ENCODE results near the gene GFRA1. TPM values are rescaled to one million over a fixed set of nuclear protein-coding genes. Genes with fewer than 3 reads are reported as not detected.

GFRA1 gene, protein sequence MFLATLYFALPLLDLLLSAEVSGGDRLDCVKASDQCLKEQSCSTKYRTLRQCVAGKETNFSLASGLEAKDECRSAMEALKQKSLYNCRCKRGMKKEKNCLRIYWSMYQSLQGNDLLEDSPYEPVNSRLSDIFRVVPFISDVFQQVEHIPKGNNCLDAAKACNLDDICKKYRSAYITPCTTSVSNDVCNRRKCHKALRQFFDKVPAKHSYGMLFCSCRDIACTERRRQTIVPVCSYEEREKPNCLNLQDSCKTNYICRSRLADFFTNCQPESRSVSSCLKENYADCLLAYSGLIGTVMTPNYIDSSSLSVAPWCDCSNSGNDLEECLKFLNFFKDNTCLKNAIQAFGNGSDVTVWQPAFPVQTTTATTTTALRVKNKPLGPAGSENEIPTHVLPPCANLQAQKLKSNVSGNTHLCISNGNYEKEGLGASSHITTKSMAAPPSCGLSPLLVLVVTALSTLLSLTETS
- 10 to 100 TPM in 1 of 3 donors, 1 to 10 TPM in 2; 2.0 to 13.9 (median 9.6) TPM for polyA plus RNA-seq

DNA sequence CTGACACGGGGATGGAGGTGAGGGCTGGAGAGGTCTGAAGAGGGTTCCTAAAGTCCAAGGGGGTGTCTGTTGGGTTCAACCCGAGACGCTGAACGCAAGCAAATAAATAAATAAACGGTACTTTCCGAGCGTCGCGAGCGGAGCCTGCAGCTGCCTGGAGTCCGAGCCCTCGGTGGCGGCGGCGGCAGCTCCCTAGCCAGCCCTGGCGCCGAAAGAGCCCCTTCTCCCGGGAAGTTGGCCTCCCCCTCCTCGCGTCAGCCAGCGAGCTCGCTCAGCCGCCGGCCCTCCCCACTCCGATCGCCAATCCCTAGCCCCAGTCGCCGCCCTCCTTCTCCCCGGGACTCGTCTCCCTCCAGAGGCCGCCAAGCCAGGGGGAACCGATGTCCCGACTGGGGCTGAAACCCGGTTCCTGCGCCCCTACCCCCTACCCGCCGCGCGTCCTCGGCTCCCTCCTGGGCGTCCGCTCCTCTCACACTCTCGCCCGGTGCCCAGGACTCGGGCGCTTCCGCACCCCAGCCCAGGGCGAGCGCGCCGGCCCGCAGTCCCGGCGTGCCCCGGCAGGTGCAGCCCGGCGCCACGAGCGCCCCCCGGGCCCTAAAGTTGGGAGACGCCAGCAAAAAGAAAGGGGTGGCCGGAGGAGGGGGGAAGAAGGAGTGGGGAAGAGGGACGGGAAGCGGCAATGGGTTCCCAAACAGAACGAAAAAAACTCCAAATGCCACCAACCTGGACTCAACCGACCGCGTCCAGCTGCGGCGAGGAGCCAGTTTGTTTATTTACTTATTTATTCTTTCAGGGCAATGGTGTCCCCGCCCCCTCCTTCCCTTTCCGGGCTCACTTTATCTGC lies at the start of gene GFRA1:
Gene GFRA1, minus strand, starts transcription at position 767 of the 844 bp plus-strand sequence. CDS start 1,177 bp downstream, outside the sequence.
- 0 to 1% (median 1%) methylated on average over 58 to 72 of the region's 72 CpGs for WGBS, 3 donors
- no peak within 1 kb of the TSS for H3K27ac ChIP-seq (ENCODE audit: low read depth, low read length)

DNA sequence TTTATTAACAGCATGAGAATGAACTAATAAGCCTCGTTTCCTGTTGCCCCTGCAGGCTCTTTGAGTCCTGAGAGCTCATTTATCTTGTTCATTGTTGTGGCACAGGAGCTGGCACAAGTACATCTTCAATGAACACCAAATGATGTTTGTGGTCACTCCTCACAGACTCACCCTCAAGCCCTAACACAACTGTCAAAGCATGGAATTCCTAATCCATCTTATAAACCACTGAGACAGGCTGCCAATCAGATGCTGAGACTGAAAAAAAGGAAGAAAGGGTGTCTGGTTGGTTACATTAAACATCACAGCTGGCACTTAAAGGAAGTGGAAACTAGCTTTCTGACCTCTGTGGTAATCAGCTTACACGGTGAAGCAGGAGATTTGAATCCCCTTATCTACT lies 43.5 kb upstream of the GFRA1 start:
- WGBS, 3 donors: 25 to 28% (median 27%) methylated on average over 2 of the region's 2 CpGs
- H3K27ac ChIP-seq (ENCODE audit: low read depth, low read length): no peak overlapping the region

DNA sequence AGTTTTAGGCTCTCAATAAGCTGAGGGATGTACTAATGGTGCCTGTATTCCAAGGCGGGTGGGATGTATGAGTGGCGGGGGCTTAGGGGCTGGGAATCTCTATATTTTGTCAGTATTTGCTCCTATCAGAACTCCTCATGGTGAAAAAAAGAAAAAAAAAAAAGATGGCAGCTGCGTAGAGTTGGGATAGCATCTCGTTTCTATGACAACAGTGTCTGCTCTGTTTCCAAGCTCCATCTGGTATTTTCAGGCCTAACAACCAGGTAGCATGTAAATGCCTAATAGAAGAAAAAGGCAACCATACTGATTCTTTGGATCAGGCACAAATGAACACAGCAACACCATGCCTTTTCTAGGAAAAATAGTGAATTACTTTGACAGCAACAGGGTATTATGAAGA lies 39.5 kb upstream of the GFRA1 start:
- 89 to 94% (median 90%) methylated on average over 4 of the region's 4 CpGs for WGBS, 3 donors

DNA sequence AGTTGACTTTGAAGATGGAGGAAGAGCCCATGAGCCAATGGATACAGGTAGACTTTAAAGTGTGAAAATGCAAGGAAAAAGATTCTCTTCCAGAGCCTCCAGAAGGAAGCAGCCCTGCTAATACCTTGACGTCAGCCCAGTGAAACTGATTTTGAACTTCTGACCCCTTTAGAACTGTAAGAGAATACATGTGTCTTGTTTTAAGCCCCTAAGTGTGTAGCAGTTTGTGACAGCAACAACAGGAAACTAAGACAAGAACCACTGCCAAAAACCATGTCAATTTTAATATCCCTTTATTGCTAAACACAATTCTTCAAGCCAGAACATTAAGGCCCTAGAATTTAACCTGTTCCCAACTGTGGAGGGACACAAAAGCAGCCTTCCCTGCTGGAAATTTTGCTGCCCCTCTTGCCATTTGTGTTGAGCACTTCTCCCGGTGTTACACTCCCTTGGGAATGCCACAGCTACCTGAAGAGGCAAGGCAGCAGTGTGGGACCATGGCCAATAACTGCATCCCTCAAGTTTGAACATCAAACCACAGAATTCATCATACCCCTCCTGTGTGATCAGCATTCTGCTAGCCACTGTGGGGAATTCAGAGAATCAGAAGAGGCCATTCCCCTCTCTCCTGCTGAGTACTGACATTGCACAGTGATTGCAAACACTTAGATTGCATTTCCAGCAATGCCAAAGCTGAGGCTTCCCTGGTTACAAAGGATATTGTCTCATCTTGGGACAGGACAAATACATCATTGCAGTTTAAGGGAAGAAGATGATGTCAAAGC lies 38.9 kb upstream of the GFRA1 start:
- no peak overlapping the region for H3K27ac ChIP-seq (ENCODE audit: low read depth, low read length)
- 56 to 77% (median 61%) methylated on average over 2 of the region's 2 CpGs for WGBS, 3 donors

More for the DNA sequence above, 39.5 kb upstream of the GFRA1 start:
- no peak overlapping the region for H3K27ac ChIP-seq (ENCODE audit: low read depth, low read length)

DNA sequence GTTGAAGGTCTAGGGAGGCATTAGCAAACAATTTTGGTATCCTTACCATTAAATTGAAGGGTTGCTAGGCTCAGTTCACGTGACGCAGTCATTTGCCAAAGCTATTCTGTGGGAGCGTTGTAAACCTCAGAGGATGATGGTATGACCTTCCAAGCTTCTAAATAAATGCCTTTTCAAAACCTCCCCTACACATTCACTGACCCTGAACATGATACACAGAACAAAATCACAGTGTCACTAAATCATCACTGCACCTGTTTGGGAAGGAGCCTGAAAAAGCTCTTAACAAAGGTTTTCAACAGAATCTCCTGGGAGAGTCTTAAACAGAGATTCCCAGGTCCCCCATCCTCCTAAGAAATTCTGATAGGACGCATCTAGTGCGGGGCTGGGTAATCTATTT lies 38.0 kb upstream of the GFRA1 start:
- no peak overlapping the region for H3K27ac ChIP-seq (ENCODE audit: low read depth, low read length)
- 86 to 92% (median 91%) methylated on average over 5 of the region's 5 CpGs for WGBS, 3 donors

DNA sequence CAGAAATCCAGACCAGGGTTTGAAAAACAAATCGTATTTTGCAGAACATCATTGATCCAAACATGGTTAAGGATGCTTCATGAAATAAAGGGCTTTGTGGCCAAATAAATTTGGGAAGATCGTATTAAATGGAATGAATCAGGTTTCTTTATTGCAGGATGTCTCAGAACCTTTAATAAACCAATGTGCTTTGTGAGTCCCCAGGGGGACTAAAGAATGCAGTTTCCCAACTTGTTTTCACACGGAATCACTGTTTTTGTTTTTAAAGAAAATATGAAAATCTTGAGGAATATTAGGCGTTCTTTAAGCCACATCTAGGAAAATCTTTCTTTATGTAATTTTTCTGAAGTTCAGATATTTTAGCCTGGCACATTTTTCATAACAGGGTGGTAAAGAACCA lies 34.4 kb upstream of the GFRA1 start:
- 64 to 77% (median 65%) methylated on average over 4 of the region's 4 CpGs for WGBS, 3 donors
- H3K27ac ChIP-seq (ENCODE audit: low read depth, low read length): no peak overlapping the region

DNA sequence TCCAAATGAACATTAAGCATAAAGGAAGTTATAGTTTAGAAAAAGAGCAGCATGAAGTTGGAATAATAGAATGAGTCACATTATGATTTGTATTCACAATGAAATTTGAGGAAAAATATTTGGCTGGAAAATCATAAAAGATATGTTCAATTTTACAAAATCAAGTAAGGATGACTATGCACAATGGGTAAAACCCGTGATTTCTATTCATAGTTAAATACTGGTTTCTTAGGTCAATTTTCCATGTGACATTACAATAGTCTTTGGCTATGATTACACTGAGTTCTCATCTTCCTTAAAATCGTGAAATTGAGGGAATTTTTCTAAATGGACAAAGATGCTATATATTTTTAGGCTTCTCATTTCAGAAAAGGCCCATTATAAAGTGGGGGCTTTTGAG lies 33.8 kb upstream of the GFRA1 start:
- H3K27ac ChIP-seq (ENCODE audit: low read depth, low read length): no peak overlapping the region
- WGBS, 3 donors: 63 to 71% (median 68%) methylated on average over 2 of the region's 2 CpGs

DNA sequence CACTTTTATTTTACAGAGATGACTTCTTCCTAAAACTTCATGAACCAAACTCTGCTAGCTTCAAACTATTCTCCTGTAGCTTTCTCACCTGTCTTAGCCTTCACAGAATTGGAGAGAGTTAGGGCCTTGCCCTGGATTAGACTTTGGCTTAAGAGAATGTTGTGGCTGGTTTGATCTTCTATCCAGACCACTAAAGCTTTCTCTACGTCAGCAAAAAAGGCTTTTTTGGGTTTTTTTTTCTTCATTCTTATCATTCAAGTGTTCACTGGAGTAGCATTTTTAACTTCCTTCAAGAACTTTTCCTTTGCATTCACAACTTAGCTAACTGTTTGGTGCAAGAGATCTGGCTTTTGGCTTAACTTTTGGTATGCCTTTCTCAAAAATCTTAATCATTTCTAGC lies 31.9 kb upstream of the GFRA1 start:
- H3K27ac ChIP-seq (ENCODE audit: low read depth, low read length): no peak overlapping the region
- WGBS, 3 donors: 68 to 71% (median 69%) methylated on average over 1 of the region's 1 CpG

DNA sequence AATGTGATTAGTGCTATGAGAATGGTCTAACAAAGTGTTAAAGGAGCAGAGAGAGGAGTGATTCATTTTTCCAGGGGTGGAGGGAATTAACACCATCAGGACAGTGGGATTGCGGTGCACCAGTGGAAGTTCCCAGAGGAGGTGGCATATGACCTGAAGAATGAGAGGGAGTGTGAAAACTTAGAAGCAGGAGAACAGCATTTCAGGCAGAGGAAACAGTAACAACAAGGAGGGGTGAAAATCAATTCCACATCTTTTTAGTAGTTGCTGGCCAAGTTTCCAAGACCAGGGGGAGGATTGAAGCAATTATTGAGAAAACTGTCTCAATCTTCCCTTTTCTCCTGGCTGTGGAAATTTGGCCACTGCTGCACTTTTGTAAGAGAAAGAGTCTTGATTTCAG lies 27.5 kb upstream of the GFRA1 start:
- 52 to 80% (median 55%) methylated on average over 1 of the region's 1 CpG for WGBS, 3 donors
- no peak overlapping the region for H3K27ac ChIP-seq (ENCODE audit: low read depth, low read length)

DNA sequence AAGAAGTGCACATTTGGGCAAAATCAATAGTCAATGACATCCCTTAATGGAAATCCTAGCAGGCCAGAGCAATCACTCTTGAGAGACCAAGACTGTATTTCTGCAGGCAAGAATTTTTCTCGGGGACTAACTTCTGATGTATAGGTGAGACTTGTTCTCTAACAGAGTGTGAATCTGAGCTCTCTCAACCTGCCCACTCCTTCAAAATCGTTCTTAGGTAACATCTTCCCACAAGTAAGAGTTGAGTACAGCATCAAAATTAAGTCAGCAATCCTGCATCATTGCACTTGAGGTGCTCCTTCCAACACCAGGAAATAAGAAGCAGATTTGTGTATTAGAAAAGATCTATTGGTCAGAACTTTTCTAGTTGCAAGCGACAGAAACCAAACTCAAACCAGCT lies 25.6 kb upstream of the GFRA1 start:
- 77 to 89% (median 86%) methylated on average over 3 of the region's 3 CpGs for WGBS, 3 donors
- H3K27ac ChIP-seq (ENCODE audit: low read depth, low read length): no peak overlapping the region

DNA sequence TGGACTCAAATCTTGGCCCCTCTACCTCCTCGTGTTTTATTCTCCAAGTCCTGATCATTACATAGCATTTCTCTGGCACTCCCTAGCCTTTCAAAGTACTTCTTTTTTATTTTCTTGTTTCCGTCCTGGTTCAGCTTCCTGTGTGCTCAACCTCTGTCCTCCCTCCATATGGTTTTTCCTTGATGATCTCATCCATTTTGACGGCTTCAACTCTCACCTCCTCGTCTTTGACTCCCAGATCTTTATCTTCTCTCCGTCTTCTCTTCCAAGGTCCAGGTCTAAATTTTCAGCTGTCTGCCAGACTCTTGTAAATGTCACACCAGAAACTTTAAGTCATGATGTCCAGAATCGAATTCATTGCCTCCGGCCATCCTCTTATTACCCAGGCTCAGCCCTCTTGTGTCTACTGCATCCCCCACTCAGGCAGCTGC lies 23.3 kb upstream of the GFRA1 start:
- no peak overlapping the region for H3K27ac ChIP-seq (ENCODE audit: low read depth, low read length)
- WGBS, 3 donors: 63 to 68% (median 65%) methylated on average over 7 of the region's 7 CpGs

DNA sequence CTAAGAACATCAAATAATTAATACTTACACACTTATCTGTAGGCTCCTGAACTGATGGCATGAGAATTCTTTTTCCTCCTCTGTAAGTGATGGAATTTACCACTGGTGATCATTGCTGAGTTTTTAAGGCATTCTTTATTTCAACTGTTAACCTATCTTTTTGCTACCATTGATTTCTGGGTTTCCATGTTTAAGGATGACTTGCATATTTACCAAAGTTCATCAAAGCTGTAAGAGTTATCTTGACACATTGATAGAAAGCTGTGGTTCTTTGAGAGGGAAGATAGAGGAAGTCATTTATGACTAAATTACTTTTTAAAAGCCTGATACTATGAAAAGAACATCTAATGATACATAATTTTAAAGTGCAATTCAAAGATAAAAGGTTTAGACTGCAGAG lies 19.5 kb upstream of the GFRA1 start:
- no peak overlapping the region for H3K27ac ChIP-seq (ENCODE audit: low read depth, low read length)

DNA sequence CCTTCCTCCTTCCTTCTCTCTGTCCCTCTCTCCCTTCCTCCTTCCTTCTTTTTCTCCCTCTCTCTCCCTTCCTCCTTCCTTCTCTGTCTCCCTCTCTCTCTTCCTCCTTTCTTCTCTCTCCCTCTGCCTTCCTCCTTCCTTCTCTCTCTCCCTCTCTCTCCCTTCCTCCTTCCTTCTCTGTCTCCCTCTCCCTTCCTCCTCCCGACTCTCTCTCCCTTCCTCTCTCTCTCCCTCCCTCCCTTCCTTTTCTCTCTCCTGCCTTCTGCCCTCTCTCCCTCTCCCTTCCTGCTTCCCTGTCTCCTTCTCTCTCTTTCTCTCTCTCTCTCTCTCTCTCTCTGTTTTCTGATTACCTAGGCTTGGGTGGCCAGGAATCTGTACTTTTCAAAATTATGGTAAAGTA lies 16.6 kb upstream of the GFRA1 start:
- no peak overlapping the region for H3K27ac ChIP-seq (ENCODE audit: low read depth, low read length)
- WGBS, 3 donors: 18 to 32% (median 24%) methylated on average over 1 of the region's 1 CpG

DNA sequence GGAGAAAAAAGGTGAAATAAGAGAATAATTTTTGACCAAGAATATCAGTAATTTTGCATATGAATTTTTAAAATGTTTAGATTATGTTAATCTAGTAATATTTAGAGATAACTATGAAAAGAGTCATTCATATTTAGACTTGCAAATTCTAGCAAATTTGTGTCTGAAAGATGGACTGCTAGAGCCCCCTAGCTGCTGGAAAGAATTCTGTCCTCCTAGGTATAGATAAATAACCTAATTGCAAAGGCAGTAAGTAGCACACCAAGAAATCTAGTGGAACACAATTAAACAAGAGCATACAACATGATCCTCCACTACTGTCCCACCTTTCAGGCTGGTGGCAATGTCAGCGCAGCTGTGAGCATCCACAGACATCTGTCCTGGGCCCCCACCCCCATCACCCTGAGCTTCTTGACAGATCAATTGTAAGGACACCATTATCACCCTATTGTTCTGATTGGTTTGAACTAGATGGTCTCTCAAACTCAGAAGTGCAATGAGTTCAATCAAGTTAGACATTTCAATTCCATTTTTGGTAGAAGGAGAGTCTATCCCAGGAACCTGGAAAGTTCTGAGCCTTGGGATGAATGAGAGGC lies 15.0 kb upstream of the GFRA1 start:
- no peak overlapping the region for H3K27ac ChIP-seq (ENCODE audit: low read depth, low read length)
- 14 to 39% (median 38%) methylated on average over 1 of the region's 1 CpG for WGBS, 3 donors

DNA sequence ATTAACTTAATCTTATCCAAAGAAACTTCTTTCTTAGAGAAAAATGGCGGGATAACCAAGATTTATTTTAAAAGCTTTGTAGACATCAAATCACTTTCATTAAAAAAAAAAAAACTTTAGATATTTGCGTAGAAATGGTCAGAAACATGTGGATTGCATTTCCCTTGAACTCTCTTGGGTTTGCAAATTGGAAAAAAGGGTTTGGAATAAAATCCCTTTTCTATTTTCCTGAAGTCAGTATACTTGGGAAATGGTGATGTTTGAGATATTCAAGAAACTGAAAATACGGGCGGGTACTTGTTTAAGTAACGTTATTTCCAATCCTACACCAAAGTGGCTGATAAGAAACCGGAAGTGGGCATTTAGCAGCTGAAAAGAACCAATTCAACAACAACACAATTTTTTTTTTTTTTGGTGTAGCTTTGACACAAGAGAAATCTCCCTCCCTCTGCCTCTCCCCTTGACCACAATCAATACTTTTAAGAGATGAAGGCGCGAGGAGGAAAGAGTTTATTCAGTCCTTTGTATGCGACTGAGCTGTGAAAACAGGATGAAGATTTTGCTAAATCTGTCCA lies 13.7 kb upstream of the GFRA1 start:
- no peak overlapping the region for H3K27ac ChIP-seq (ENCODE audit: low read depth, low read length)
- 52 to 58% (median 56%) methylated on average over 9 of the region's 9 CpGs for WGBS, 3 donors

DNA sequence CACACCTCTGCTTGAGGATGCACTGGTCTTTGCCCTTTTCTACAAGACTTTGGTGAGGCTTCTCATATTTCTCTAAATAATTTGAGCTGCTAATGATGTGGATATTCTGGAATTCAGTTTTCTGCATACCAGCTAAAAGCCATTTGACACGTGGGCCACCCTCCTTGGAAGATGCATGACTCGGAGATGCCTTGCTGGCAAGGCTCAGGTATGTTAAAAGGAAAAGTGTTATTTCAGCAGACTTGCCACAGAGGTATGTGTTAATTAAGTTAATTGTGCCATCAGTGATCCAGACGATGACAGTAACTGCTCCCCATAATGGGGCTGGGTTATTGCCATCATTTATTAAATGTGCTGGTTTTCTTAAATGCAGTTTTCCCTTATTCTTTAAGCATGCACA lies 8.8 kb upstream of the GFRA1 start:
- 65 to 84% (median 74%) methylated on average over 3 of the region's 3 CpGs for WGBS, 3 donors

DNA sequence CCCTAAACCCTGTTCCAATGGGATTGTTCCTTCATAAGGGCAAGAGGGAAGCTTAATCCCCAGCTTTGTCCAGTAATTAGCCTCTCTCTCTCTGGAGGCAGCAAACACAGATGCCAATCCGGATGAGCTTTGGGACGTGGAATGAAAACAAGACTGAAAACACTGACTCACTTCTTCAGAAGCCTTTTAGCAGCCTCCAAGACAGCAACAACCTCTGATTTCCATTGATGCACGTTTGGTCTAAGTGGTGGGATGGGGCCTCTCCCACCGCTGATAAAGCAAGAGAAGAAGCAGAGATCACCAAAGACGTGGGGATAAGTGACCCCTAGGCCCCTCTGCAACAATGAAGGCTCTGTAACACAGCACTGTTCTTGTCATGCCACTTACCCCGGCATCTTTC lies 5.8 kb upstream of the GFRA1 start:
- no peak overlapping the region for H3K27ac ChIP-seq (ENCODE audit: low read depth, low read length)
- WGBS, 3 donors: 73 to 74% (median 74%) methylated on average over 6 of the region's 6 CpGs

More for the DNA sequence above, 8.8 kb upstream of the GFRA1 start:
- no peak overlapping the region for H3K27ac ChIP-seq (ENCODE audit: low read depth, low read length)

DNA sequence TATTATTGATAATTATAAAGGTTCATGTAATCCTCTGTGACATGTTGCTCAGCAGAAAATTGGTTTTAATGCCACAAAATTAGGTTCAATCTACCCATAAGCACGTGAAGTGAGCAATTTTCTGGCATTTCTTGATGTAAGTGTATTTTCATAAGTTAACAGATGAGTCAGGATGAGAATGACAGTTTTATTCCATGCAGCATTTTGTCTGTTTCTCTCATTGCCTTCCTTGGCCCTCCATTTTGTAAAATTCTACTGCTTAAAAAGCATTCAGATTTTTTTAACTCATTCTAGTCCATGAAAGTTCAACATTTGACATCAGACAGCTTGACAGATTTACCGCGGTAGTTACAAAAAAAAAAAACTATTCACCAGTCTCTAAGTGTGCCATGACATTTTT lies 4.0 kb upstream of the GFRA1 start:
- WGBS, 3 donors: 92 to 94% (median 93%) methylated on average over 3 of the region's 3 CpGs
- no peak overlapping the region for H3K27ac ChIP-seq (ENCODE audit: low read depth, low read length)

Measured in adipose tissue (tissue), 3 donors.